GM12864 (cell line): ENCODE results near the gene IMPG1.

Source experiments
- DNase-seq: peaks from one replicate; pipeline ENCODE4 v3.0.0-alpha.2; 2011; ENCODE audit warnings: low read depth
- H3K4me3 ChIP-seq: 2 replicates; pipeline ENCODE4 v1.5.1; 2011; ENCODE audit warnings: mild to moderate bottlenecking, low read depth, low read length, control low read depth
- CTCF ChIP-seq: IDR thresholded peaks from 2 replicates; pipeline ENCODE4 v1.5.1; 2011; ENCODE audit warnings: low read depth, mild to moderate bottlenecking, moderate library complexity, low read length, control low read depth, inconsistent platforms; ENCODE audit errors: missing control alignments

IMPG1 gene

GRCh38 chr6:75874224-75874623, 198.2 kb downstream of the IMPG1 start:
- DNase-seq = no peak
- no peak overlapping the region for H3K4me3 ChIP-seq
- no peak for TF ChIP-seq CTCF
